ENCODE measurements around the gene HERC5.
"Not testable (repeated sequence)": the region's sequence is repeated elsewhere in the genome, so short reads cannot be mapped to it uniquely, and the experiment has no call there.

Gene HERC5

DNA sequence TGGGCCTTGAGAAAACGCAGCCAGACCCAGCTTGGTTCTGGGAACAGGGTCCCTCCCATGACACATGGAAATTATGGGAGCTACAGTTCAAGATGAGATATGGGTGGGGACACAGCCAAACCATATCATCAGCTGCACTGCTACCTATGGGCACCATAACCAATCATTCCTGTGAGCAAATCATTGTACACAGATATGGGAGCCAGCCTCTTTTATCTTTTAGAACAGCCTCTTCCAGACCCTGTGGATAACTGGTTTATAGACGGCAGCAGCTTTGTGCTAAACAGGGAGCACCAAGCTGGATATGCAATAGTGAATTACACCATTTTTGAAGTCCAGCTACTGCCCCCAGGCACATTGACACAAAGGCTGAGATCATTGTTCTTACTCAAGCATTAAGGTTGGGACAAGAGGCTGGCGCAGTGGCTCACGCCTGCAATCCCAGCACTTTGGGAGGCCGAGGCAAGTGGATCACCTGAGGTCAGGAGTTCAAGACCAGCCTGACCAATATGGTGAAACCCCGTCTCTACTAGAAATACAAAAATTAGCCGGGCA is 8.6 kb upstream of the HERC5 start:
- not testable (repeated sequence) for DNase-seq (ENCODE audit: low spot score)

DNA sequence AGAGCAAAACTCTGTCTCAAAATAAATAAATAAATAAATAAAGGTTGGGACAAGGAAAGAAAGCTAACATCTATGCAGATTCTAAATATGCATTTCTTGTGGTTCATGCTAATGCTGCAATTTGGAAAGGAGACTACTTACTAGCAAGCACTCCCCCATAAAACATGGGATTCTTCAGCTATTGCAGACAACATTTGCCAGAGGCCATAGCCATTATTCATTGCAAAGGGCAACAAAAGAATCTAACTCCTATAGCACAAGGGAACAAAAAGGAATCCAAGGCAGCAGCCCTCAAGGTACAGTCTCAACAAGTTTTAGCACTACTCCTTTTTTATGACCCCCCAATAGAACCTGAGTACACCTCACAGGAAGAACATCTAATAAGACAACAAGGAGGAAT is 8.0 kb upstream of the HERC5 start:
- no peak for DNase-seq (ENCODE audit: low spot score)

- DNase-seq (ENCODE audit: low spot score), result no peak
Measured at GRCh38 chr4:88449290-88449689, 7.6 kb upstream of the HERC5 start.

- no peak for DNase-seq (ENCODE audit: low spot score)
Measured at GRCh38 chr4:88451205-88451604, 5.7 kb upstream of the HERC5 start.

- no peak for DNase-seq (ENCODE audit: low spot score)
Measured at GRCh38 chr4:88452912-88453311, 4.0 kb upstream of the HERC5 start.

GRCh38 chr4:88457307-88458103 is 586 bp downstream of the HERC5 start:
- DNase-seq (ENCODE audit: low spot score), result peak; percentile 75

DNA sequence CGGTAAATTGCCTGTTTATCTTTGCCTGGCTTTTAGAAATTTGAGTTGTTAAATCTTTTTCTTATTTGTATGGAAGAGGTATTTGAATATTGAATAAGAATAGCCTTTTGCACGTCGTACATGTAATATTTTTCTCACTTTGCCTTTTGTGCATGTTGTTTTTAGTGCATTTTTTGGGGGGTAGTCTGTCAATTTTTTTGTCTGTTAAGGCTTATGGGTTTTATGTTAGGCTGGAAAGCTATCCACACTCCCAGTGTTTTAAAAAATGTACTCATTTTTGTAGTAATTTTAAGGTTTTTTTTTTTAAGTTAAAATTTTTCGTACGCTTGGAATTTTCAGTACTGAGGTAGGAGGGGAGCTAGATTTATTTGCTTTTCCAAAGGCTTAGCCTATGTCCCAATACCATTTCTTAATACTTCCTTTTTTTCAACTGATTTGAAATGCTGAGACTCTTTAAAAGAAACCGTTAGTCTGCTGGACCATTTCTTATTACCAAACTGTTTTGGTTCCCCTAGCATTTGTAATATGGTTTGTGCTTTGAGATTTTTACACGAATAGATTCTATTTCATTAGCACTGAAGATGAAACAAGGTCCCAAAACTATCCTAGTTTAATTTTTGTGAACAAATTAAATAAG is 1.3 kb downstream of the HERC5 start:
- DNase-seq (ENCODE audit: low spot score), result no peak

DNA sequence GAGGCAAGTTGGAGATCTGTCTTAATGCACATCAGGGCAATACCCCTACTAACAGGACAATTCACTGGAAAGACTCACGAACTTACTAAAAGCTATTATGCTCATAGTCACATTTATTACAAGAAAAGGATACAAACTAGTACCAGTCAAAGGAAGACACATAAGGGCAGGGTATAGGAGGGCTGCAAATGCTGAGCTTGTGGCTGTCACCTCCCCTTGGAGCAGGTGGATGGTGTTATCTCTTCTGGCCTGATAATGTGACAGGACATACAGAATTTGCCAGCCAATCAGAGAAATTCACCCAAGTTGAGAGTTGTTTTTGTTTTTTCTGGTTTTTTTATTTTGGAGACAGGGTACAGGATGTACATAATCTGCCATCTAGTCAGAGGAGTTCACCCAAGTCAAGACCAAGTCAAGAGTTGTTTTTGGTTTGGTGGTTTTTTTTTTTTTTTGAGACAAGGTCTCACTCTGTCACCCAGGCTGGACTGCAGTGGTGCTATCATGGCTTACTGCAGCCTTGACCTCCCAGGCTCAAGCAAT is 8.8 kb downstream of the HERC5 start:
- no peak for DNase-seq (ENCODE audit: low spot score)

GRCh38 chr4:88467392-88467791 is 10.5 kb downstream of the HERC5 start:
- no peak for DNase-seq (ENCODE audit: low spot score)

DNA sequence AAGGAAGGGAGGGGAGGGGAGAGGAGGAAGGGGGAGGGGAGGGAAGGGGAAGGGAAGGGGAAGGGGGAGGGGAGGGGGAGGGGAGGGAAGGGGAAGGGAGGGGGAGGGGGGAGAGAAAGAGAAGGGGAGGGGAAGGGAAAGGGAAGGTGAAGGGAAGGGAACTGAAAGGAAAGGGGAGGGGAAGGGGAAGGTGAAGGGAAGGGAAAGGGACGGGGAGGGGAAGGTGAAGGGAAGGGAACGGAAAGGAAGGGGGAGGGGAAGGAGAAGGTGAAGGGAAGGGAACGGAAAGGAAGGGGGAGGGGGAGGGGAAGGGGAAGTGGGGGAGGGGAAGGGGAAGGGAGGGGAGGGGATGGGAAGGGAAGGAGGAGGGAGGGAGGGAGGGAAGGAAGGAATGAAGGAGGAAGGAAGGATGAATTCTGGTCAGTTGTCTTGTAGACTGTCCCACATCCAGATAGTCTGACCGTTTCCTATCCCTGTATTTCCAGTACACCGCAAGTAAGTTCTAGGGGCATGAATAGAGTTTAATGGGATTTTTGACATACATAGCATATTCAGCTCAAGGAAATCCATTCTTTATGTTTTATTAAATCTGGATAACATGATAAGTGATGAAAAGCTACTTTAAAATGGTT is 20.4 kb downstream of the HERC5 start:
- DNase-seq (ENCODE audit: low spot score), result no peak

DNA sequence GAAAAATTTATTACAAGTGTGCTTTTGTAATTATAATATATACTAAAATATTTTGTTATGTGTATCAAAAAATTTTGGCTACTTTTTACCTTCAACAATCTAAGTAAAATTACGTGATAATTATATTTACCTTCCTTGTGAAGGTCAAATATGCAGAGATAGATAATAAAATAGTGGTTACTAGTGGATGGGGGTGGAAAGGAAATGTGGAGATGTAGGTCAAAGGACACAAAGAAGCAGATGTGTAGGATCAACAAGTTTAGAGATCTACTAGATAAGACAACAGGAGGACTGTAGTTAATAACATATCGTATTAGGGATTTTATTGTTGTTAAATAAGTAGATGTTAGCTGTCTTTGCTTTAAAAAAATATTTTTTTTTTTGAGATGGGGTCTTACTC is 21.3 kb downstream of the HERC5 start:
- DNase-seq (ENCODE audit: low spot score), result no peak

DNA sequence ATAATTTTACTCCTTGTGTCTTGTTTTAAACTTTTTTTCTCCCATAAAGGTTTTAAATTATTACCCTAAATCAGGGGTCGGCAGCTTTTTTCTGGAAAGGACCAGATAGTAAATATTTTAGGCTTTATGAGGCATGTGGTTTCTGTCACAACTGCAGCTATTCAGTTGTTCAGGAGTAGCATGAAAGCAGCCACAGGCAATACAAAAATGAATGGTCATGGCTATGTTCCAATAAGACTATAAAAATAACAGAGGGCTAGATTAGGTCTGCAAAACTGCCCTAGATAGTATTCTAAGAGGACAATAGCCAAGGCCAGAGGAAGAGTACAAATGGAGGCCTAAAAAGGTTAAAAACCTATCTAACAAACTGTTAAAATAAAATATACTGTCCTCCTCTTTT is 24.6 kb downstream of the HERC5 start:
- DNase-seq (ENCODE audit: low spot score), result no peak

- no peak for DNase-seq (ENCODE audit: low spot score)
Measured at GRCh38 chr4:88489100-88489761, 32.3 kb downstream of the HERC5 start.

DNA sequence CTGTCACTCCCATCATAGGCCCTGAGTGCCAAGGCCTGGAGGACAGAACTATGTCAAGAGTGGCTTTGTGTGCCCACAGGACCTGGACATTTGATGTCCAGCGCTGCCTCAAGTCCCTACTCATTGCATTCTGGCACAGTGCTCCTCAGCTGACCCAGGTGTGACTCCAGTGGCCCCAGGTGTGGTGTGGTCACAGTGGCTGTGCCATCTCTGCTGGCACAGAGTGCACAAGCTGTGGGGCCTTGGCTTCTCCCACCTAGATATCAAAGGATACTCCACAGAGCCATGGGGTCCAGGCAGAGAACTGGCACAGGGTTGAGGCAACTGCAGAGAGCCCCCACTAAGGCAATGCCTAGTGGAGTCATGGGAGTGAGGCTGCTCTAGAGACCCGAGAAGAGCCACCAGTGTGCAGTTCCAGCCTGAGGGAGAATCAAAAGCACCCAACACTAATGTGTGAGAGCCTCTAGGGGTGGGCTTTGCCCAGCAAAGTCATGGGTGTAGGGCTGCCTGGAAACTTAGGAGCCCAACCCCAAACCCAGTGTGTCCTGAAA is 41.0 kb downstream of the HERC5 start:
- DNase-seq (ENCODE audit: low spot score), result no peak

DNA sequence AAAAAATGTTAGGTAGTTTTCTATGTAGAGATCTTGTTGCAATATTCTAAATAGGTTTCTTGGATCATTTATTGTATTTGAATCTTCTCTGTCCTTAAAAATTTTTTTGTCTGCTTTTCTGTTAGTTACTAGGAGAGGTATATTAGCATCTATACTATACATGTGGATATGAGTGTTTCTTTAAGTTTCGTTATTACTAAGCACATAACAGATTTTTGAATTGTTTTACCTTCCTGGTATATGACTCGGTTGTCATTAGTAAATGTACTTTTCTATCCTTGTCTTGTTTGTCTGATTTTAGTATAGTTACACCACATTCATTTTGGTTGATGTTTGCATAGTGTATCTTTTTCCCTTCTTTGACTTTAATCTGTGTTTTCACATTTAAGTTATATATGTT is 46.4 kb downstream of the HERC5 start:
- DNase-seq (ENCODE audit: low spot score), result no peak

GRCh38 chr4:88511236-88511635 is 54.3 kb downstream of the HERC5 start:
- no peak for DNase-seq (ENCODE audit: low spot score)

DNA sequence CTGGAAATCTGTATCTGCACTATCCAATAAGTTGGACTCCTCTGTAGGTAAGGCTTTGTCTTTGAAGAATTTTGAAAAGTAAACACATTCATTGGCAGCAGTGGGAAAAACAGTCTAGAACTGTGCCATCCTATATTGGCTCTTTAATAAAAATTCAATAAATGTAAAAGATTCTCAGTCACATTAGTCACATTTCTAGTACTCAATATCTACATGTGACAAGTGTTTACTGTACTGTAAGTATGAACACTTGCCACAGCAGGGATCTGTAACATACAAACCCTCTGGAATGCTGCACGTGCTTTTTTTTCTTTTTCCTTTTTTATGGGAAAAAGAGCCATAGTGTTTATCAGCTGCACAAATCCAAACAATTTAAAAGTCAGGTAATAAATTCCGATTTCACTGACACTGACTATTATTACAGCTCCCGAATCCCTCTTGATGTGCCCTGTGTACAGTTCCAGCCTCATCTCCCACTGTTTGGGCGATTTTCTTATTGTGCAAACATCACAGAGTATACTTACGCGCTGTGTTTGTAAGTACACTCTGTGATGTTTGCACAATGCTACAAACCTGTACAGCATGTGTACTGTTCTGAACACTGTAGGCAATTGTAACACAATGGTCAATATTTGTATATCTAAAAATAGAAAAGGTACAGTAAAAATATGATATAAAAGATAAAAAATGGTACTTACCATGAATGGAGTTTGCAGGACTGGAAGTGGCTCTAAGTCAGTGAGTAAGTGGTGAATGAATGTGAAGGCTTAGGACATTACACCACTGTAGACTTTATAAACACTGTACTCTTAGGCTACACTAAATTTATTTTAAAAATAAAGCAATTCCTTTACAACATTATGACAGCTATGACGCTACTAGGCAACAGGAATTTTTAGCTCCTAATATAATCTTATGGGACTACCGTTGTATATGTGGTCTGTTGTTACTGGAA is 57.9 kb downstream of the HERC5 start:
- no peak for DNase-seq (ENCODE audit: low spot score)

- no peak for DNase-seq (ENCODE audit: low spot score)
Measured at GRCh38 chr4:88516746-88517145, 59.8 kb downstream of the HERC5 start.

DNA sequence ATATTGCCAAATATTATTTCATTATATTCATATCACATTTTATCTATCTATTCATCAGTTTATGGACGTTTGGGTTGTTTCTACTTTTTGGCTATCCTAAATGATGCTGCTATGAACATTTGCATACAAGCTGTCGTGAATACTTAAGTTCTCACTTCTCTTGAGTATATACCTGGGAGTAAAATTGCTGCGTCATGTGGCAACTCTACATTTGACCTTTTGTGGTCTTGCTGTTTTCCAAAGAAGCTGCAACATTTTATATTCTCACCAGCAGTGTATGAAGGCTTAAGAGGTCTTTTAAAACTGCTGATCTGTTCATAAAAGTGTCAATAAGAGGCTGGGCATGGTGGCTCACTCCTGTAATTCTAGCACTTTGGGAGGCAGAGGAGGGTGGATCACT is 60.9 kb downstream of the HERC5 start:
- no peak for DNase-seq (ENCODE audit: low spot score)

DNA sequence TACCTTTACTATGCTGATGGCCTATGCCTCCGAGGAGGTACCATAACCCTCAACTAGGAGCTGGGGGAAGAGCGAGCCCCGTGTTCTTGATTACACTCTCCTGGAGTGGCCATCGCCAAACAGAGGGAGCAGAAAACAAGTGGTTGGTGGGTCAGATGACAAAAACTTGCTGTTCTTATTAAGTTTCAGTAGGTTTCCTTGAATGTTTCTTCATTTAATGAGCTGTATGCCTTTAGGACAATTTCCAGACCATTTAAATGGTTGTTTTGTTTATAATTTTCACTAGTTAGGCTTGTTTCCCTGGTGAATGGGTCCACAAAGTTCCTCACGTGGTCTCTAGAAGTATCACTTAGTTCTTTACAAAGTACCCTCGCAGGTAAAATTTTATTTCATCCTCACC is 62.0 kb downstream of the HERC5 start:
- DNase-seq (ENCODE audit: low spot score), result no peak
